Measurements from ENCODE around the gene EMILIN2. TPM values are rescaled to one million over a fixed set of nuclear protein-coding genes. Genes with fewer than 3 reads are reported as not detected.
A peak's percentile ranks its signal among the peaks of the same experiment; 100 is the strongest.
"Not testable (repeated sequence)": the region's sequence is repeated elsewhere in the genome, so short reads cannot be mapped to it uniquely, and the experiment has no call there.

Gene EMILIN2
- total and polyA plus RNA-seq, 9 of the 15 experiments (the other 6 are each of a cell fraction or from before 2014, with no cell fraction given), result 0.01 to 0.40 (median 0.19) TPM

DNA sequence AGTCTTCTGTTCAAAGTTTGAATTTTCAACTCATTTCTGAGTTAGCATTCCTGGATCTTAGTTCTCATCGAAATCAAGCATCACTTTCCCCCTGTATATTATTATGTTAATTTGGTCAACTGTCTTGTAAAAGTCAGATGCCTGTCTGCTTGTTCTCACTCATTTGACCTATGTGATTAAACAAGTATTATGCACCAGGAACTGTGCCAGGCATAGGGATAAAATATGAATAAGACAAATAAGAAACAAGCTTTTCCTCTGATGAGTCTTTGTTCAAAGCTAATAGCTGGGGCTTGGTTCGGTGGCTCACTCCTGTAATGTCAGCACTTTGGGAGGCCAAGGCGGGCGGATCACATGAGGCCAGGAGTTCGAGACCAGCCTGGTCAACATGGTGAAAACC, 19.7 kb upstream of the EMILIN2 start:
- Histone ChIP-seq H3K4me1 (replicated peaks in 1 of 2; ENCODE audit: control insufficient read depth in 2 of 2, insufficient read depth in 2 of 2, low read length in 2 of 2) (peaks cover 5 to 6% of the 10 kb centered on the region in 2 experiments; a peak in 1 of 5 replicates), H3K79me2 (ENCODE audit: control insufficient read depth, insufficient read depth, low read length) (no peaks in the 10 kb centered on the region), H2AFZ (ENCODE audit: low read depth, low read length) (peak overlapping the region; percentile 26; the same call in 1 of the 2 replicates), H3K27ac (ENCODE audit: extremely low read depth, low read depth, low read length) (no peak overlapping the region), H4K20me1 (replicated peaks; ENCODE audit: control insufficient read depth, insufficient read depth, low read length) (no peaks in the 10 kb centered on the region), H3K9me1 (ENCODE audit: control insufficient read depth, insufficient read depth, low read length) (no peaks in the 10 kb centered on the region), H3K9me3 (replicated peaks; ENCODE audit: control insufficient read depth, insufficient read depth, low read depth, low read length) (no peaks in the 10 kb centered on the region), H3K27me3 (ENCODE audit: control insufficient read depth in 2 of 2, insufficient read depth in 2 of 2, low read length in 2 of 2) (no peaks in the 10 kb centered on the region), H3K36me3 (ENCODE audit: control insufficient read depth, insufficient read depth, low read length) (no peaks in the 10 kb centered on the region), H3K4me3 (no peak overlapping the region), H3K4me2 (ENCODE audit: insufficient read depth, low read length) (no peak overlapping the region), H3K9ac (ENCODE audit: insufficient read depth in 1 of 2, low read depth in 2 of 2, low read length in 2 of 2) (no peak overlapping the region)
- ChIA-PET CTCF (ENCODE audit: low intra/inter-chr PET ratio) (no interaction called here), POLR2A (interaction anchor here (1.1 to 2.6 kb wide), 2 partner anchors 11 to 18 kb away, joined by 4 to 8 read pairs; no protein-coding TSS in a partner anchor)
- no TSS peak for BruUV-seq (replicated peaks)
- TF ChIP-seq, protein P1, sequence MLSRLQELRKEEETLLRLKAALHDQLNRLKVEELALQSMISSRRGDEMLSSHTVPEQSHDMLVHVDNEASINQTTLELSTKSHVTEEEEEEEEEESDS (CRISPR knock-in tag; IDR thresholded peaks at IDR 0.05), result no peak
- TF ChIP-seq BCOR (IDR thresholded peaks at IDR 0.05), result no peak
- TF ChIP-seq GTF2F1 (IDR thresholded peaks at IDR 0.05; ENCODE audit: low read depth, low read length), result no peak
- no peak for TF ChIP-seq HMGN3 (IDR thresholded peaks at IDR 0.05; ENCODE audit: borderline replicate concordance, extremely low read depth, insufficient read length, low read depth, low read length)
- FAIRE-seq, result no peak
- in situ Hi-C loops (cut with MboI) (no loop called here), intact Hi-C loops (cut with micrococcal nuclease) (no loop called here)
- ATAC-seq, result no peak
- 80% methylated on average over 5 of the region's 5 CpGs for WGBS (ENCODE audit: insufficient coverage, low coverage, missing lambda C conversion rate)
- DNase-seq (ENCODE audit: extremely low read depth in 1 of 4, low spot score in 3 of 4), result no peak

DNA sequence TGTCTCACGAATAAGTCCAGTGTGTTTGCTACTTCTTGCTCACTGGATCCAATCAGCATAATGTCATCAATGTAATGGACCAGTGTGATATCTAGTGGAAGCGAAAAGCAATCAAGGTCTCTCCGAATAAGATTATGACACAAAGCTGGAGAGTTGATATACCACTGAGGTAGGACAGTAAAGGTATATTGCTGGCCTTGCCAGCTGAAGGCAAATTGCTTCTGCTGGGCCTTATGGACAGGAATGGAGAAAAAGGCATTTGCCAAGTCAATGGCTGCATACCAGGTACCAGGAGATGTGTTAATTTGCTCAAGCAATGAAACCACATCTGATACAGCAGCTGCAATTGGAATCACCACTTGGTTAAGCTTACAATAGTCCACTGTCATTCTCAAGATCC, 10.7 kb upstream of the EMILIN2 start:
- BruUV-seq (replicated peaks); H3K9ac ChIP-seq (ENCODE audit: insufficient read depth in 1 of 2, low read depth in 2 of 2, low read length in 2 of 2); DNase-seq (ENCODE audit: extremely low read depth in 1 of 4, low spot score in 3 of 4); H2AFZ ChIP-seq (ENCODE audit: low read depth, low read length); in situ Hi-C loops (cut with MboI); CTCF ChIA-PET (ENCODE audit: low intra/inter-chr PET ratio); H3K27me3 ChIP-seq (ENCODE audit: control insufficient read depth in 2 of 2, insufficient read depth in 2 of 2, low read length in 2 of 2); H3K36me3 ChIP-seq (ENCODE audit: control insufficient read depth, insufficient read depth, low read length); H3K79me2 ChIP-seq (ENCODE audit: control insufficient read depth, insufficient read depth, low read length); H3K4me2 ChIP-seq (ENCODE audit: insufficient read depth, low read length); H3K27ac ChIP-seq (ENCODE audit: extremely low read depth, low read depth, low read length); H4K20me1 ChIP-seq (replicated peaks; ENCODE audit: control insufficient read depth, insufficient read depth, low read length); ATAC-seq; H3K9me1 ChIP-seq (ENCODE audit: control insufficient read depth, insufficient read depth, low read length); H3K9me3 ChIP-seq (replicated peaks; ENCODE audit: control insufficient read depth, insufficient read depth, low read depth, low read length); H3K4me1 ChIP-seq (replicated peaks in 1 of 2; ENCODE audit: control insufficient read depth in 2 of 2, insufficient read depth in 2 of 2, low read length in 2 of 2); H3K4me3 ChIP-seq; intact Hi-C loops (cut with micrococcal nuclease); FAIRE-seq: not testable (repeated sequence)
- POLR2A ChIA-PET, result interaction anchor here (0.5 to 0.6 kb wide), 3 partner anchors 9 to 162 kb away, joined by 3 to 5 read pairs (median 4); no protein-coding TSS in a partner anchor
- 34% methylated on average over 3 of the region's 3 CpGs for WGBS (ENCODE audit: insufficient coverage, low coverage, missing lambda C conversion rate)

DNA sequence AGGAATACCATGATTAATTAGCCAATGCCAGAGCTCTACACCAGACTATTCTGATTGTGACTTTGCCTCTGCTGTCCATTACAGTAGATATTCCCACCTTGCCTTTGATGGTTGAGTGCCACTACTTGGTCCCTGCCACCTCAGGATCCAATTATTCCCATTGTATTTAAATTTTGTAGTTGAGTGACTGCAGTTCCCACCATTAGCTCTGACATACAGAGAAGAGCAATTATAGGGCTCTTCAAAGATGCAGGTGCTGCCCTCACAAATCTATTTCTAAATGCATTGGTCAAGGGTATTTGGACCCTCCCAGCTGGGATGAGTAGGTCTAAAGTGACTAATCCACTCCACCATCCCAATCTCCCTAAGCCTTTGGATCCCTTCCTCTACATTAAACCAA, 9.5 kb upstream of the EMILIN2 start:
- FAIRE-seq; BruUV-seq (replicated peaks): not testable (repeated sequence)
- POLR2A ChIA-PET, result interaction anchor here (2.2 kb wide), 1 partner anchor 11 kb away, joined by 8 read pairs; no protein-coding TSS in a partner anchor

More for the DNA sequence above, 9.5 kb upstream of the EMILIN2 start:
- H3K9me1 ChIP-seq (ENCODE audit: control insufficient read depth, insufficient read depth, low read length); DNase-seq (ENCODE audit: extremely low read depth in 1 of 4, low spot score in 3 of 4); H3K4me2 ChIP-seq (ENCODE audit: insufficient read depth, low read length); CTCF ChIA-PET (ENCODE audit: low intra/inter-chr PET ratio); H3K4me3 ChIP-seq; H3K4me1 ChIP-seq (replicated peaks in 1 of 2; ENCODE audit: control insufficient read depth in 2 of 2, insufficient read depth in 2 of 2, low read length in 2 of 2); in situ Hi-C loops (cut with MboI); H3K9me3 ChIP-seq (replicated peaks; ENCODE audit: control insufficient read depth, insufficient read depth, low read depth, low read length); intact Hi-C loops (cut with micrococcal nuclease); H3K27me3 ChIP-seq (ENCODE audit: control insufficient read depth in 2 of 2, insufficient read depth in 2 of 2, low read length in 2 of 2); ATAC-seq; H3K27ac ChIP-seq (ENCODE audit: extremely low read depth, low read depth, low read length); H3K36me3 ChIP-seq (ENCODE audit: control insufficient read depth, insufficient read depth, low read length); H4K20me1 ChIP-seq (replicated peaks; ENCODE audit: control insufficient read depth, insufficient read depth, low read length); H3K79me2 ChIP-seq (ENCODE audit: control insufficient read depth, insufficient read depth, low read length); H3K9ac ChIP-seq (ENCODE audit: insufficient read depth in 1 of 2, low read depth in 2 of 2, low read length in 2 of 2); H2AFZ ChIP-seq (ENCODE audit: low read depth, low read length): not testable (repeated sequence)
